Tibial nerve (tissue), 4 donors: ENCODE measurements around the gene BEND4.

Source experiments
- EP300 ChIP-seq, 2 donors: sonication (generic); formaldehyde crosslinking; IDR thresholded peaks; one replicate each; pipeline ENCODE4 v1.6.1; 2017; ENCODE audit warnings: antibody characterized with exemption in 2 of 2, mild to moderate bottlenecking in 1 of 2
- POLR2A ChIP-seq, 2 donors: fragments of 450-650 bp; IDR thresholded peaks; one replicate each; pipeline ENCODE4 v1.6.1; 2017; ENCODE audit warnings: antibody characterized with exemption in 2 of 2, mild to moderate bottlenecking in 2 of 2, moderate library complexity in 2 of 2
- TF ChIP-seq, protein P1 (sequence below), 5 experiments: fragments of 200-600 bp in 3 of 5; fragments of 450-650 bp in 2 of 5; sonication (generic) in 3 of 5; IDR thresholded peaks; one replicate each; pipeline ENCODE4 v1.5.1; 2016 to 2019; ENCODE audit warnings: antibody characterized with exemption in 5 of 5, mild to moderate bottlenecking in 3 of 5, moderate library complexity in 2 of 5

GRCh38 chr4:42148425-42148824 is 4.0 kb downstream of the BEND4 start:
- TF ChIP-seq POLR2A (IDR thresholded peaks at IDR 0.05) (no peak), EP300 (IDR thresholded peaks at IDR 0.05) (no peak)
- TF ChIP-seq, protein P1, sequence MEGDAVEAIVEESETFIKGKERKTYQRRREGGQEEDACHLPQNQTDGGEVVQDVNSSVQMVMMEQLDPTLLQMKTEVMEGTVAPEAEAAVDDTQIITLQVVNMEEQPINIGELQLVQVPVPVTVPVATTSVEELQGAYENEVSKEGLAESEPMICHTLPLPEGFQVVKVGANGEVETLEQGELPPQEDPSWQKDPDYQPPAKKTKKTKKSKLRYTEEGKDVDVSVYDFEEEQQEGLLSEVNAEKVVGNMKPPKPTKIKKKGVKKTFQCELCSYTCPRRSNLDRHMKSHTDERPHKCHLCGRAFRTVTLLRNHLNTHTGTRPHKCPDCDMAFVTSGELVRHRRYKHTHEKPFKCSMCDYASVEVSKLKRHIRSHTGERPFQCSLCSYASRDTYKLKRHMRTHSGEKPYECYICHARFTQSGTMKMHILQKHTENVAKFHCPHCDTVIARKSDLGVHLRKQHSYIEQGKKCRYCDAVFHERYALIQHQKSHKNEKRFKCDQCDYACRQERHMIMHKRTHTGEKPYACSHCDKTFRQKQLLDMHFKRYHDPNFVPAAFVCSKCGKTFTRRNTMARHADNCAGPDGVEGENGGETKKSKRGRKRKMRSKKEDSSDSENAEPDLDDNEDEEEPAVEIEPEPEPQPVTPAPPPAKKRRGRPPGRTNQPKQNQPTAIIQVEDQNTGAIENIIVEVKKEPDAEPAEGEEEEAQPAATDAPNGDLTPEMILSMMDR (IDR thresholded peaks at IDR 0.05), result no peak
